Testis (tissue), 2 donors: ENCODE measurements around the gene FBXL19.

Experiments
- CTCF ChIP-seq, 3 experiments: fragments of 450-650 bp in 2 of 3; fragments of 200-600 bp in 1 of 3; sonication (generic) in 1 of 3; IDR thresholded peaks; one replicate each; pipeline ENCODE4 v1.5.1; 2016 to 2019; ENCODE audit warnings: antibody characterized with exemption in 3 of 3, mild to moderate bottlenecking in 2 of 3, moderate library complexity in 1 of 3
- POLR2A ChIP-seq: fragments of 450-650 bp; IDR thresholded peaks from one replicate; pipeline ENCODE4 v1.6.1; 2017; ENCODE audit warnings: antibody characterized with exemption, mild to moderate bottlenecking, moderate library complexity

GRCh38 chr16:30920891-30921290, 2.5 kb upstream of the FBXL19 start:
- TF ChIP-seq CTCF (IDR thresholded peaks at IDR 0.05) = no peak
- no peak for TF ChIP-seq POLR2A
